Neutrophil (primary cell): ENCODE data around the gene RTN4IP1.

Experiments used
- H3K27ac ChIP-seq: fragments of 200-600 bp; sonication (generic); 2 replicates; pipeline ENCODE4 v1.5.1; 2016; ENCODE audit warnings: mild to moderate bottlenecking, moderate library complexity
- H3K27me3 ChIP-seq: fragments of 200-600 bp; sonication (generic); 2 replicates; pipeline ENCODE4 v1.6.0; 2016; ENCODE audit warnings: mild to moderate bottlenecking
- H3K36me3 ChIP-seq: fragments of 200-600 bp; sonication (generic); 2 replicates; pipeline ENCODE4 v1.5.1; 2017
- H3K4me1 ChIP-seq, 2 experiments: fragments of 200-600 bp in 1 of 2; sonication (generic) in 1 of 2; 1 replicate in 1 of 2; 2 replicates in 1 of 2; pipeline versions ENCODE4 v1.5.1 to v1.6.1; 2013 to 2016; ENCODE audit warnings: low read depth in 1 of 2, low read length in 1 of 2, mild to moderate bottlenecking in 1 of 2, moderate library complexity in 1 of 2; ENCODE audit not compliant: control insufficient read depth in 1 of 2, insufficient read depth in 1 of 2
- H3K4me3 ChIP-seq, 2 experiments: fragments of 200-600 bp in 1 of 2; sonication (generic) in 1 of 2; 1 replicate in 1 of 2; 2 replicates in 1 of 2; pipeline ENCODE4 v1.5.1; 2013 to 2016; ENCODE audit warnings: low read depth in 1 of 2, low read length in 1 of 2, mild to moderate bottlenecking in 1 of 2, moderate library complexity in 1 of 2
- H3K9me3 ChIP-seq: fragments of 200-600 bp; sonication (generic); 2 replicates; pipeline ENCODE4 v1.5.1; 2016
- CTCF ChIP-seq: fragments of 200-600 bp; sonication (generic); IDR thresholded peaks from 2 replicates; pipeline ENCODE4 v1.5.1; 2016; ENCODE audit warnings: antibody characterized with exemption

Gene RTN4IP1

GRCh38 chr6:106629103-106629858 is at the start of gene RTN4IP1, which contains the start of gene QRSL1:
Gene RTN4IP1, minus strand, starts transcription at chr6:106629498. Its CDS starts 477 bp downstream, at chr6:106629021.
Gene QRSL1, plus strand, starts transcription at chr6:106629578. Its CDS starts 104 bp downstream, at chr6:106629682.
- no peaks in the 10 kb centered on the region for H3K36me3 ChIP-seq
- H3K27ac ChIP-seq = peak within 1 kb of the TSS; percentile 77

GRCh38 chr6:106677282-106677681 is 48.0 kb upstream of the RTN4IP1 start:
- TF ChIP-seq CTCF = no peak

More at GRCh38 chr6:106629103-106629858, at the start of gene RTN4IP1, which contains the start of gene QRSL1:
- Histone ChIP-seq H3K27me3 (no peaks in the 10 kb centered on the region), H3K4me3 (peak within 1 kb of the TSS; percentile 72 to 90), H3K9me3 (no peaks in the 10 kb centered on the region), H3K4me1 (peaks cover 14 to 17% of the 10 kb centered on the region in 2 experiments)
- TF ChIP-seq CTCF = peak; percentile 20

GRCh38 chr6:106674541-106675229 is 45.4 kb upstream of the RTN4IP1 start:
- no peak for TF ChIP-seq CTCF
- Histone ChIP-seq H3K27me3 (no peaks in the 10 kb centered on the region), H3K36me3 (no peaks in the 10 kb centered on the region), H3K27ac (no peak overlapping the region), H3K9me3 (no peaks in the 10 kb centered on the region), H3K4me1 (peaks cover 5 to 6% of the 10 kb centered on the region in 2 experiments), H3K4me3 (no peak overlapping the region)

More at GRCh38 chr6:106677282-106677681, 48.0 kb upstream of the RTN4IP1 start:
- H3K27me3 ChIP-seq = no peaks in the 10 kb centered on the region
- no peak overlapping the region for H3K4me3 ChIP-seq
- H3K27ac ChIP-seq = no peak overlapping the region
- H3K9me3 ChIP-seq = no peaks in the 10 kb centered on the region
- H3K4me1 ChIP-seq = peaks cover 5 to 6% of the 10 kb centered on the region in 2 experiments
- no peaks in the 10 kb centered on the region for H3K36me3 ChIP-seq

GRCh38 chr6:106671651-106672050 is 42.4 kb upstream of the RTN4IP1 start:
- TF ChIP-seq CTCF = no peak
- Histone ChIP-seq H3K9me3 (no peaks in the 10 kb centered on the region), H3K27me3 (no peaks in the 10 kb centered on the region), H3K4me3 (no peak overlapping the region), H3K4me1 (peaks cover 5% of the 10 kb centered on the region in 2 experiments), H3K27ac (no peak overlapping the region), H3K36me3 (no peaks in the 10 kb centered on the region)

- H3K9me3 ChIP-seq = no peaks in the 10 kb centered on the region
- H3K4me3 ChIP-seq = no peak overlapping the region
- no peaks in the 10 kb centered on the region for H3K27me3 ChIP-seq
- no peaks in the 10 kb centered on the region for H3K36me3 ChIP-seq
- peaks cover 10 to 19% of the 10 kb centered on the region in 2 experiments for H3K4me1 ChIP-seq
- H3K27ac ChIP-seq = no peak overlapping the region
- no peak for TF ChIP-seq CTCF
These were observed 40.9 kb upstream of the RTN4IP1 start for GRCh38 chr6:106670236-106670635.
